Natural killer cell (primary cell): ENCODE data around the gene NDEL1. TPM values are rescaled to one million over a fixed set of nuclear protein-coding genes. Genes with fewer than 3 reads are reported as not detected.
A peak's percentile ranks its signal among the peaks of the same experiment; 100 is the strongest.
"Not testable (repeated sequence)": the region's sequence is repeated elsewhere in the genome, so short reads cannot be mapped to it uniquely, and the experiment has no call there.

Experiments
- ATAC-seq, 3 donors: fragments of 150-1000 bp in 2 of 3; fragments of 200-7000 bp in 1 of 3; cut with Tn5 transposase; 1 replicate in 1 of 3; 2 replicates in 2 of 3; pipeline ENCODE4 v1.10.0; 2021; ENCODE audit warnings: mild to moderate bottlenecking in 2 of 3, moderate library complexity in 2 of 3
- DNase-seq, 2 donors: peaks; one replicate each; pipeline versions ENCODE4 v3.0.0 to v3.0.0-alpha.2; 2013 to 2021; ENCODE audit warnings: mixed read lengths in 1 of 2
- H3K27ac ChIP-seq: one replicate; pipeline ENCODE4 v1.5.1; 2013; ENCODE audit warnings: mild to moderate bottlenecking, low read length
- H3K27me3 ChIP-seq: one replicate; pipeline ENCODE4 v1.6.1; 2013; ENCODE audit warnings: low read length; ENCODE audit not compliant: control insufficient read depth, insufficient read depth
- H3K36me3 ChIP-seq: one replicate; pipeline ENCODE4 v1.6.1; 2013; ENCODE audit warnings: low read length; ENCODE audit not compliant: control insufficient read depth, insufficient read depth
- H3K4me1 ChIP-seq: one replicate; pipeline ENCODE4 v1.6.1; 2013; ENCODE audit warnings: low read length; ENCODE audit not compliant: control insufficient read depth, insufficient read depth
- H3K4me3 ChIP-seq: one replicate; pipeline ENCODE4 v1.5.1; 2013; ENCODE audit warnings: low read length
- H3K9me3 ChIP-seq: one replicate; pipeline ENCODE4 v1.6.1; 2013; ENCODE audit warnings: low read length; ENCODE audit not compliant: control insufficient read depth, insufficient read depth
- H3K27ac Mint-ChIP-seq, 2 donors: one replicate each; pipeline ENCODE4 v1.8.0; 2022; ENCODE audit warnings: mild to moderate bottlenecking in 2 of 2, mixed read lengths in 2 of 2, moderate library complexity in 1 of 2
- H3K27me3 Mint-ChIP-seq, 2 donors: one replicate each; pipeline ENCODE4 v1.8.0; 2022; ENCODE audit warnings: low read depth in 2 of 2, mixed read lengths in 2 of 2
- H3K36me3 Mint-ChIP-seq: one replicate; pipeline ENCODE4 v1.8.0; 2022; ENCODE audit warnings: mixed read lengths
- H3K4me1 Mint-ChIP-seq, 2 donors: one replicate each; pipeline ENCODE4 v1.8.0; 2022; ENCODE audit warnings: mixed read lengths in 2 of 2
- H3K4me3 Mint-ChIP-seq: one replicate; pipeline ENCODE4 v1.8.0; 2022; ENCODE audit warnings: mild to moderate bottlenecking, moderate library complexity, mixed read lengths
- H3K9me3 Mint-ChIP-seq, 2 donors: one replicate each; pipeline ENCODE4 v1.8.0; 2022; ENCODE audit warnings: mixed read lengths in 2 of 2
- CTCF ChIP-seq: fragments of 200-600 bp; IDR thresholded peaks from one replicate; pipeline ENCODE4 v1.8.0; 2022; ENCODE audit warnings: antibody characterized with exemption
- WGBS: methylation state at CpG from one replicate; pipeline ENCODE4 v1.1.7; 2013; ENCODE audit warnings: missing lambda C conversion rate; ENCODE audit not compliant: insufficient coverage; 5-methylcytosine and 5-hydroxymethylcytosine counted together
- intact Hi-C: fragments of 100-400 bp; cut with micrococcal nuclease; formaldehyde crosslinking; loops from one replicate; pipeline ENCODE4 v1.14.2; 2022
- total RNA-seq, 4 donors: library from RNA; stranded (reverse); fragments of 120-200 nt in 1 of 4; gene quantifications; one replicate each; pipeline versions ENCODE4 v1.2.3 to v1.2.4, GENCODE V29; 2013 to 2022

NDEL1 gene
- total RNA-seq, 3 donors from 2014 or later (not counting 1 experiment from before 2014, with no cell fraction given), result 174 to 219 (median 193) TPM

- Histone ChIP-seq H3K27me3 (peaks cover 5% of the 10 kb centered on the region), H3K36me3 (no peaks in the 10 kb centered on the region), H3K4me1 (peaks cover 25% of the 10 kb centered on the region), H3K27ac (peak overlapping the region; percentile 36), H3K9me3 (no peaks in the 10 kb centered on the region), H3K4me3 (no peak overlapping the region)
- peak in 1 of 2 donors; percentile 82 for DNase-seq
- Mint-ChIP-seq H3K9me3 (no peaks in the 10 kb centered on the region), H3K4me3 (no peak overlapping the region), H3K27me3 (peaks cover 19 to 26% of the 10 kb centered on the region in 2 donors), H3K36me3 (no peaks in the 10 kb centered on the region), H3K27ac (peak overlapping the region; percentile 71 to 90), H3K4me1 (peaks cover 18 to 23% of the 10 kb centered on the region in 2 donors)
- WGBS, result 60% methylated on average over 8 of the region's 8 CpGs
- ATAC-seq, result peak; percentile 91 to 97 (median 96)
- TF ChIP-seq CTCF, result no peak
- intact Hi-C loops, result no loop called here
These were observed 42.0 kb upstream of the NDEL1 start for GRCh38 chr17:8393470-8394231.

- H3K9me3 Mint-ChIP-seq, H3K36me3 ChIP-seq, H3K27me3 ChIP-seq, H3K4me3 Mint-ChIP-seq, H3K27ac Mint-ChIP-seq, H3K27ac ChIP-seq, ATAC-seq, H3K36me3 Mint-ChIP-seq, H3K4me3 ChIP-seq, intact Hi-C loops, DNase-seq, H3K9me3 ChIP-seq: not testable (repeated sequence)
- H3K4me1 ChIP-seq, result peaks cover 17% of the 10 kb centered on the region
- Mint-ChIP-seq H3K4me1 (peaks cover 14 to 15% of the 10 kb centered on the region in 2 donors), H3K27me3 (peaks cover 19 to 26% of the 10 kb centered on the region in 2 donors)
- 97% methylated on average over 9 of the region's 9 CpGs for WGBS
These were observed 41.2 kb upstream of the NDEL1 start for GRCh38 chr17:8394497-8394896.

GRCh38 chr17:8397636-8398035 is 38.0 kb upstream of the NDEL1 start, which contains the start of gene RNF222:
RNF222 (minus strand) TSS chr17:8397827; CDS start chr17:8393461, 4,366 bp downstream.
- DNase-seq (no peak), ATAC-seq (no peak)
- no peak for TF ChIP-seq CTCF
- H3K9me3 ChIP-seq, result no peaks in the 10 kb centered on the region
- no peak within 1 kb of the TSS for H3K27ac ChIP-seq
- peaks cover 9% of the 10 kb centered on the region for H3K27me3 ChIP-seq
- no peak within 1 kb of the TSS for H3K4me3 ChIP-seq
- H3K27me3 Mint-ChIP-seq, result peaks cover 24 to 26% of the 10 kb centered on the region in 2 donors
- no peaks in the 10 kb centered on the region for H3K36me3 Mint-ChIP-seq
- peaks cover 10 to 11% of the 10 kb centered on the region in 2 donors for H3K4me1 Mint-ChIP-seq
- intact Hi-C loops, result no loop called here
- no peaks in the 10 kb centered on the region for H3K36me3 ChIP-seq
- no peak within 1 kb of the TSS for H3K4me3 Mint-ChIP-seq
- no peaks in the 10 kb centered on the region for H3K9me3 Mint-ChIP-seq
- H3K27ac Mint-ChIP-seq, result no peak within 1 kb of the TSS
- peaks cover 16% of the 10 kb centered on the region for H3K4me1 ChIP-seq
- 66% methylated on average over 13 of the region's 13 CpGs for WGBS

- H3K4me1 Mint-ChIP-seq, result peaks cover 3% of the 10 kb centered on the region in 2 donors
- intact Hi-C loops, result no loop called here
- peaks cover 9% of the 10 kb centered on the region for H3K27me3 ChIP-seq
- H3K9me3 Mint-ChIP-seq, result no peaks in the 10 kb centered on the region
- H3K36me3 ChIP-seq, result no peaks in the 10 kb centered on the region
- no peak overlapping the region for H3K27ac ChIP-seq
- ATAC-seq (no peak), DNase-seq (no peak)
- no peaks in the 10 kb centered on the region for H3K9me3 ChIP-seq
- WGBS, result 84% methylated on average over 5 of the region's 6 CpGs
- H3K27ac Mint-ChIP-seq, result no peak overlapping the region
- no peaks in the 10 kb centered on the region for H3K36me3 Mint-ChIP-seq
- H3K4me3 ChIP-seq, result no peak overlapping the region
- no peak overlapping the region for H3K4me3 Mint-ChIP-seq
- TF ChIP-seq CTCF, result no peak
- H3K27me3 Mint-ChIP-seq, result peaks cover 24 to 26% of the 10 kb centered on the region in 2 donors
- peaks cover 5% of the 10 kb centered on the region for H3K4me1 ChIP-seq
These were observed 36.7 kb upstream of the NDEL1 start for GRCh38 chr17:8398980-8399379.
